Measurements from ENCODE around the gene SLC25A43. TPM values are rescaled to one million over a fixed set of nuclear protein-coding genes. Genes with fewer than 3 reads are reported as not detected.
"Not testable (repeated sequence)": the region's sequence is repeated elsewhere in the genome, so short reads cannot be mapped to it uniquely, and the experiment has no call there.

Gene SLC25A43
- polyA plus RNA-seq, 1 donor from 2014 or later, result 12.5 TPM

DNA sequence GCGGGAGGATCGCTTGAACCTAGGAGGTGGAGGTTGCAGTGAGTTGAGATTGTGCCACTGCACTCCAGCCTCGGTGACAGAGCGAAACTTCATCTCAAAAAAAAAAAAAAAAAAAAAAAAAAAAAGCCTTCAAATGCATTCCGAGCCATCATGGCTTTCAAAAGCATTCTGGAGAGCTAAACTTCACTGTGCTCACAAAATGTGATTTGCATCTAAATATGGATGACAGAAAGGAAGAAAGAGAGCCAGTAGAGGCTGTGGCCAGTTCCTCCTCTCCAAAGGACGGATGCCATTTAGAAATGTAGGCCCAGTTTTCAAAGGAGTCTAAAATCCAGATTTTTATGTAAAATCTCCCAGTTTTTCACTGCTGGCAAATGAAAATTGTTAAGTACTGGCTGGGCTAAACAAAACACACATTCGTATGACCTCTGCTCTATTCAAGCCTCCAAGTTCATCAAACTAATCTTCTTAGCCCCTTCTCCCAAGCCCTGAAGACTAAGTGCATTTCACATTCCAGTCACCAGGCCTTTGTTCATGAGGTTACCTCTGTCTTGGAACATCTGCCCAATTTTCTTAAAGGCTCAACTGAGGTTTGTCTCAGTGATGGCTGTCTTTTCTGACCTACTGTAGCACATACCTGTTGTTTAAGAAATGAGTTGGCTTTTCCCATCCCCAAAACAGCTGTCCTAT is 22.0 kb downstream of the SLC25A43 start:
- no peaks in the 10 kb centered on the region for H3K36me3 Mint-ChIP-seq
- no peak overlapping the region for H3K4me3 Mint-ChIP-seq
- H3K27ac Mint-ChIP-seq, result peak overlapping the region in 1 of 3 donors; percentile 47
- peaks cover 1% of the 10 kb centered on the region for H3K27me3 Mint-ChIP-seq
- peaks cover 8 to 11% (median 10%) of the 10 kb centered on the region in 3 donors for H3K4me1 Mint-ChIP-seq
- peaks cover 0 to 2% (median 0%) of the 10 kb centered on the region in 3 donors for H3K9me3 Mint-ChIP-seq

DNA sequence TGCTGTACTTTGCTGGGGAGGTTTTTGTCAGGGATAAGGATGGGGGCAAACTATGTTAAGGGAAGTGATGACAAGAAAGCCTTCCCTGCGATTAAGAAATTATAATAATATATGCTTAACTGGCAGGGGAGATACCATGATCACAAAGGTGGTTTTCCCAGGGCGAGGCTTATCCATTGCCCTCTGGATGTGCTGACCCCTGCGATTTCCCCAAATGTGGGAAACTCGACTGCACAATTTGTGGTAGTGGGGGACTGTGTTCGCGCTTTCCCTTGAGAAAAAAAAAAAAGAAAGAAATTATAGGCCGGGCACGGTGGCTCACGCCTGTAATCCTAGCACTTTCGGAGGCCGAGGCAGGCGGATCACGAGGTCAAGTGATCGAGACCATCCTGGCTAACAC is 24.5 kb downstream of the SLC25A43 start:
- Mint-ChIP-seq H3K4me3 (no peak overlapping the region), H3K27me3 (peaks cover 1% of the 10 kb centered on the region), H3K9me3 (peaks cover 0 to 2% (median 0%) of the 10 kb centered on the region in 3 donors), H3K27ac (no peak overlapping the region), H3K4me1 (peaks cover 21 to 24% (median 23%) of the 10 kb centered on the region in 3 donors), H3K36me3 (no peaks in the 10 kb centered on the region)

DNA sequence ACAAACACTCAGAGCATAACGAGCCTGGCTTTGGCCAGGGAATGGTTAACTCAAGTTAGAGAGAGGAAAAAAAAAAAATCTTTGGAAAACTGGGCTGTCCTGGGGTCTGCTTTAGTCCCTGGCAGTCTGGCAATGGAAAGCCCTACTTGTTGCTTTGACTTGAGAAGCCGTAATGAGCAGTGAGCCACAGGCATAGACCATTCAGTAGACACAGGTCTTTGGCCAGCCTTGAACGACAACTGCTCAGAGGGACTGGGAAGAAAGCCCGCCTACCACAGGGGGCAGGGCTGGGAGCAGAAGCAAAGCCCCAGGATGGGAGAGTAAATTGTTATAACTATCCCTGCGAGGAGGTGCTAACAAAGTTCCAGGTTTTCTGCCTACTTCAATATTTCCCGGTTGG is 25.9 kb downstream of the SLC25A43 start:
- Mint-ChIP-seq H3K27me3 (peaks cover 1% of the 10 kb centered on the region), H3K36me3 (no peaks in the 10 kb centered on the region), H3K27ac (peak overlapping the region in 2 of 3 donors; percentile 31 to 68), H3K9me3 (peaks cover 0 to 2% (median 0%) of the 10 kb centered on the region in 3 donors), H3K4me1 (peaks cover 21 to 24% (median 23%) of the 10 kb centered on the region in 3 donors), H3K4me3 (peak overlapping the region in 1 of 4 donors; percentile 66)

DNA sequence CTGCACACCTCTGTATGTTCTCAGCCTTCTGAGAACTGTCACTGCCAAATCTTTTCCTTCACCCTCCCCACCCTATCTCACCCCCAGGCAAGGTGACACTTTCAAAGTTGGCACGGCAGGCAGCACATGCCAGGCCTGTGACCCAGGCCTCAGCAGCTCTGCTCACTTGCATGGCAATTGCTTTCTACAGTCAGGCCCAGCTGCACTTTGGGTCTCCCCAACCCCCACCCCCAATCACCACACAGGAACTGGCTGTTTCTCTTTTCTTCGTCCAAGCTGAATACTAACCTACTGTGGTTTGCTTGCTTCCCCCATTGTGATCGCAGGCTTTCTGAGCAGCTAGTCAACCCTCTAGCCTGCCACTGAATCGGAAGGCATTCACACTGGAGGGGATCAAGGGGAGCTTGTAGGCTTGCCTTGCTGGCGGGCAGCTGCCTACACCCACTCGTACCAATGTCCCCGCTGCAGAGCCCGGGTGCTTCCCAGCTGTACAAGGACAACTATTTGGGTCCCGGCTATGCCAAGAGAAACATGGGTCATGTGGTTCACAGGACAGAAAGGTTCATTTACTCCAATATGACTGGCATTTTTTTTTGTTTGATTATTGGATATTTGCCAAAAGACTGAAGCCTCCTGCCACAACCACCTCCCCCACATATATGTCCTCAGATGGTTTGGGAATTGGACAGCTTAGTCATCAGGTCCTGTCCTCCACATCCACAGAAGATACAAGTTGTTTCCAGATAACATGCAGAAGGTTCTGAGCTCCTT is 28.1 kb downstream of the SLC25A43 start:
- H3K36me3 Mint-ChIP-seq, result no peaks in the 10 kb centered on the region
- peak overlapping the region; percentile 25 to 81 (median 28) for H3K27ac Mint-ChIP-seq
- peaks cover 1% of the 10 kb centered on the region for H3K27me3 Mint-ChIP-seq
- H3K4me3 Mint-ChIP-seq, result peak overlapping the region in 2 of 4 donors; percentile 10 to 68
- H3K9me3 Mint-ChIP-seq, result peaks cover 0 to under 1% (median 0%) of the 10 kb centered on the region in 3 donors
- H3K4me1 Mint-ChIP-seq, result peaks cover 21 to 24% (median 23%) of the 10 kb centered on the region in 3 donors

DNA sequence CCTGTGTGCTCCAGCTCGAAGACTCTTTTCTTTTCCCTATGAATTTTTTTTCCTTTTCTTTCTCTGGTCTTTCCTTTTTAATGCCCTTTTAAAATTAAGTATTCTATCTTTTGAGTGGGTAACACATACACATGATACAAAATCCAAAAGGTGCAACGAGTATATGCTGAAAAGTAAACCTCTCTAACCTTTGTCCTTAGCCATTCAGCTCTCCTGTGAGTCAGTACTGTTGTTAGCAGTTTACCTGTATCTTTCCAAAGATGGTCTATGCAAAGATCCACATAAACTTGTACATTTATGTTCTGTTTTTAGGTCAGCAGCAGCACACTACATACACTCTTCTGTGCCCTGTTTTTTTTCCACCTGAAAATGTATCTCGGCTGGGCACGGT is 28.7 kb downstream of the SLC25A43 start:
- Mint-ChIP-seq H3K9me3 (no peaks in the 10 kb centered on the region), H3K27ac (peak overlapping the region in 1 of 3 donors; percentile 25), H3K4me1 (peaks cover 21 to 24% (median 23%) of the 10 kb centered on the region in 3 donors), H3K27me3 (peaks cover 1% of the 10 kb centered on the region), H3K4me3 (no peak overlapping the region), H3K36me3 (no peaks in the 10 kb centered on the region)

DNA sequence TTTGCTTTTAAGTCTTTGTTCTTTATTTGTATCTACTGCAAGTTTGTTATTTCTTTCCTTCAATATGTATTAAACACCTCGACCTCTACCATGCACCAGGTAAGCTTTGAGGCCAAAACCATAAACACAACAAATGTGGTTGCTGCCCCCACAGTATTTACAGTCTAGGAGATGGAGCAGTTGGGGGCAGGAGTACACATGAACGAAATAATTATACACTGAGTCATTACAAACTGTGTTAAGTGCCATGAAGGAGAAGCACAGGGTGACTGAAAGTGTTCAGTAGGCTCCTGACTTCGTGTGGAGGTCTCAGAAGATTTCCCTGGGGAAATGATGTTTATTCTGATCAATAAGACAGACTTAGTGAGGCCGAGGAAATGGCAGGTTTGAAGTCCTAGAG is 30.3 kb downstream of the SLC25A43 start:
- Mint-ChIP-seq H3K36me3 (peaks cover 3% of the 10 kb centered on the region), H3K27ac (no peak overlapping the region), H3K4me1 (peaks cover 21 to 24% (median 23%) of the 10 kb centered on the region in 3 donors), H3K27me3 (peaks cover 1% of the 10 kb centered on the region), H3K9me3 (no peaks in the 10 kb centered on the region), H3K4me3 (no peak overlapping the region)

DNA sequence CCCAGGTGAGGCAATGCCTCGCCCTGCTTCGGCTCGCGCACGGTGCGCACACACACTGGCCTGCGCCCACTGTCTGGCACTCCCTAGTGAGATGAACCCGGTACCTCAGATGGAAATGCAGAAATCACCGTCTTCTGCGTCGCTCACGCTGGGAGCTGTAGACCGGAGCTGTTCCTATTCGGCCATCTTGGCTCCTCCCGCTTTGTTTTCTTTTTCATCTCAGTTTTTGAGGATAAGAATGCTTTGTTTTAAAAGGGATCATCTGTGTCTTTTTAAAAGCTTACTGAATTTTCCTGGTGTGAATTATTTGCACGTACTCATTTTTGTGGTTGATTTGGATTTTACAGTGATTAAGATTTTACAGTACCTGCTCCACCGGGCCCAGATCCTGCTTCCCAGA is 42.2 kb downstream of the SLC25A43 start:
- H3K9me3 Mint-ChIP-seq, H3K36me3 Mint-ChIP-seq, H3K4me1 Mint-ChIP-seq, H3K27me3 Mint-ChIP-seq, H3K27ac Mint-ChIP-seq: not testable (repeated sequence)
- H3K4me3 Mint-ChIP-seq, result peak overlapping the region in 1 of 4 donors; percentile 7

DNA sequence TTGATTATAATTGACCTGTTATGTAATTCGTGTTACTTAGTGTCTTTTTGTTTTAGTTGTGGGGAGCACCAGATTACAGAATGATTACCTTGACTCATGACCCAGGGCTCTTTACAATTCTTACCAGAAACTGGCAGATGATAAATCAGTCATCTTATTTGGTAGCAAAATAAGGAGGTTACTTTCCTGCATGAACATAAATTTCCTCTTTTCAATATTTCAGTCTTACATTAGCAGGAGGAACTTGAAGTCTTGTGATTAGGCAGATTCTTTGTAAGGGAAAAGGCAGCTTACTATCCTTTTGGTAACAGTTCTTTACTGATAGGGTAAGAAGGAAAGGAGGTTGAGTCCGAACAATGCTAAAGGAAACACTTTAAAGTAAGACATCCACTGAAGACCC is 43.1 kb downstream of the SLC25A43 start:
- peak overlapping the region in 1 of 4 donors; percentile 24 for H3K4me3 Mint-ChIP-seq
- no peaks in the 10 kb centered on the region for H3K27me3 Mint-ChIP-seq
- H3K9me3 Mint-ChIP-seq, result no peaks in the 10 kb centered on the region
- no peak overlapping the region for H3K27ac Mint-ChIP-seq
- H3K36me3 Mint-ChIP-seq, result peaks cover 1% of the 10 kb centered on the region
- H3K4me1 Mint-ChIP-seq, result peaks cover 0 to 2% (median 2%) of the 10 kb centered on the region in 3 donors

DNA sequence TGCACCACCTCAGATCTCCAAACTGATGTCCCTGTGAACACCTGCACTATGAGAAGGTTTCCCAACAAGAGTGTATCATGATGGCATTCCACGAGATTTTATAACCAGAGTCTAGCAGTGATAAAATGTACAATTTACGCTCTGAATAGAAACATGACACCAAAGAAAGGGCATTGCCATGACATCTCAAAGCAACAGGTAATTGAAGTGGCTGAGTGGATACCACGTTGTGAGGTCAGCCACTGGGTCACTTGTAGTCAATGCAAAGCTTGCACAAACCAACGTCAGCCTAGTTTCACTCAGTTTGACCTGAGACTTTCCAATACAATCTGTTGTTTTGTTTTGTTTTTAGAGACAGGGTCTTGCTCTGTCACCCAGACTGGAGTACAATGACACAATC is 54.1 kb downstream of the SLC25A43 start:
- Mint-ChIP-seq H3K36me3 (peaks cover 6% of the 10 kb centered on the region), H3K4me3 (no peak overlapping the region), H3K9me3 (peaks cover 0 to 4% (median 1%) of the 10 kb centered on the region in 3 donors), H3K4me1 (peaks cover 0 to 4% (median 0%) of the 10 kb centered on the region in 3 donors), H3K27me3 (no peaks in the 10 kb centered on the region), H3K27ac (no peak overlapping the region)

DNA sequence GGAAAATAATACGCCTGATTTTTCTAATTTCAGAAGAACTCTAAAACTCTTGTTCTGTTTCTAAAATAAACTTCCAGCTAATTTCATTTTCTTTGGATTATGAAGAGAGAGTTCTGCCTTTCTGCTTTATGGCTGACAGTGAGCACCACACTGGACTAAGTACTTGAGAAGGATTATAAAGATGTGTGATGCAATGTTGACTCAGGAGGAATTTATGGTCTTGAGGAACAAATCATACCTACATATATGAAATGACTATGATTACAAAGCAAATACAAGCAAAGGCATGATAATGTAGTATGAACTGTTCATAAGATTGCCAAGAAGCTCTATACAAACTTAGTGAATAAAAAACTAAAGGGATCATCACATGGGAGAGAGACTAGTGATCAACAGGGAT is 56.1 kb downstream of the SLC25A43 start:
- no peak overlapping the region for H3K4me3 Mint-ChIP-seq
- peaks cover 0 to 4% (median 1%) of the 10 kb centered on the region in 3 donors for H3K9me3 Mint-ChIP-seq
- H3K4me1 Mint-ChIP-seq, result peaks cover 0 to 4% (median 0%) of the 10 kb centered on the region in 3 donors
- H3K36me3 Mint-ChIP-seq, result peaks cover 6% of the 10 kb centered on the region
- H3K27me3 Mint-ChIP-seq, result no peaks in the 10 kb centered on the region
- H3K27ac Mint-ChIP-seq, result no peak overlapping the region

DNA sequence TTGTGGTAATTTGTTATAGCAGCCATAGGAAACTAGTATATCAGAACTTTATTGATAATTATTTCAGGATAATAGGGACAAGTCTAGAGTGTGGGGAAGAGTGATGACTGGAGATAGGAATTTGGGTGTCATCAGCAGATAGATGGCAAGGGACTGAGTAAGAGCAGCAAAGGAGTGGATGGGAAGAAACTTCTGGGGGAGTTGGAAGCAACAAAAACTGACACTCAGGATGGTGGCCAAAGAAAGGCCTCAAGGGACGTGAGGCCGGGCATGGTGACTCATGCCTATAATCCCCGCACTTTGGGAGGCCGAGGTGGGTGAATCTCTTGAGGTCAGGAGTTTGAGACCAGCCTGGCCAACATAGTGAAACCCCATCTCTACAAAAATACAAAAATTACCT is 60.0 kb downstream of the SLC25A43 start:
- peaks cover 0 to 2% (median 1%) of the 10 kb centered on the region in 3 donors for H3K9me3 Mint-ChIP-seq
- peaks cover 5% of the 10 kb centered on the region for H3K36me3 Mint-ChIP-seq
- H3K27ac Mint-ChIP-seq, result no peak overlapping the region
- H3K4me3 Mint-ChIP-seq, result no peak overlapping the region
- H3K4me1 Mint-ChIP-seq, result no peaks in the 10 kb centered on the region
- no peaks in the 10 kb centered on the region for H3K27me3 Mint-ChIP-seq

DNA sequence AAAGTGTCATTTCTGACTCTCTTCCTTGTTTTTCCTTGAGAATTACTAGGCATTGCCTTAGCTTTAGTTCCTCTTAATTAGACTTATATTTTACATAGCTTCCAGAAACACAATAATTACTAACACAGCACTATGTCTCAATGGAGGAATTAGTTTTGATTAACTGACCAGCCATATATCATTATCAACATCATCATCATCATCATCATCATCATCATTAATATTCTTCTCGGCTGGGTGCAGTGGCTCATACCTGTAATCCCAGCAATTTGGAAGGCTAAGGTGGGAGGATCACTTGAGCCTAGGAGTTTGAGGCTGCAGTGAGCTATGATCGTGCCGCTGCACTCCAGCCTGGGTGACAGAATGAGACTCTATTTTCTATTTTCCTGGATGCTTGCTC is 66.4 kb downstream of the SLC25A43 start:
- Mint-ChIP-seq H3K9me3 (no peaks in the 10 kb centered on the region), H3K27me3 (no peaks in the 10 kb centered on the region), H3K36me3 (no peaks in the 10 kb centered on the region), H3K4me1 (peaks cover 6 to 10% (median 6%) of the 10 kb centered on the region in 3 donors), H3K4me3 (no peak overlapping the region), H3K27ac (peak overlapping the region in 1 of 3 donors; percentile 37)

DNA sequence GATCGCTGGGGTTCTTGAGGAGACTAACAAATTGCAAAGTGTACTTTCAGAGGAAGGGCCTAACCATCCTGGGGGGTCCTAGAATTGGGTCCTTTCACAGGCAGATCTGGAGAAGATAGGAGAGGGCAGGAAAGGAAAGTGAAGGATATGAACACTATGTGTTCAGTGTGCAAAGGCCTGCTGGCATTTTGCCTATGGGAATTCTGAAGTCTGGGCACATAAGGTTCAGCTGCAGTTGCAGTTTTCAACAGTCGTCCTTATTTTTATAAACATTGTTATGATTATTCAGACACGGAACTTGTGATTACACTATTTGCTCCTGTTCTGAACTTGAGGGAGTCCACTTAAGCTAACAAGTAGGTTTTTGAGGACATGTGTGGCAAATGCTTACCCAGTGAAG is 67.8 kb downstream of the SLC25A43 start:
- Mint-ChIP-seq H3K4me1 (peaks cover 6 to 10% (median 6%) of the 10 kb centered on the region in 3 donors), H3K36me3 (no peaks in the 10 kb centered on the region), H3K27ac (peak overlapping the region in 1 of 3 donors; percentile 1), H3K27me3 (no peaks in the 10 kb centered on the region), H3K9me3 (no peaks in the 10 kb centered on the region), H3K4me3 (peak overlapping the region in 2 of 4 donors; percentile 51 to 99)

DNA sequence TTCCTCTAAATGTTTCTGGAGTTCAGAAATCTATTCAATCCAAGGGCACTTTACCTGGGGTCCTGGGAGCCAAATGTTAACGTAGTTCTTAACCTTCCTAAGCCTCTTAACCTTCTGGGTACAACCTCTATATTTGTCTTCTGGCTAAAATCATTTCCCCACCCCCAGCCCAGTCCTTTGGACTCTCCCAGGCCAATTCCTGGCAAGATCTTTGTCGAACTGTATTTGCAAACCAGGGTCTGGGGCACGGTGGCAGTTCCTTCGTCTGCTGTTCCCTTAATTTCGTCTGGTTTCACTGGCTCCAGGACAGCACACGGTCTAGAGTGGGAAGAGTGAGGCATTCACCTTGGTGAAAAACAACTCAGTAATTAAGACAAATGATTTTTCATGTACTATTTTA is 68.3 kb downstream of the SLC25A43 start:
- Mint-ChIP-seq H3K27me3 (no peaks in the 10 kb centered on the region), H3K27ac (peak overlapping the region in 1 of 3 donors; percentile 1), H3K36me3 (no peaks in the 10 kb centered on the region), H3K4me3 (peak overlapping the region; percentile 85 to 99 (median 95)), H3K9me3 (no peaks in the 10 kb centered on the region), H3K4me1 (peaks cover 6 to 10% (median 6%) of the 10 kb centered on the region in 3 donors)

DNA sequence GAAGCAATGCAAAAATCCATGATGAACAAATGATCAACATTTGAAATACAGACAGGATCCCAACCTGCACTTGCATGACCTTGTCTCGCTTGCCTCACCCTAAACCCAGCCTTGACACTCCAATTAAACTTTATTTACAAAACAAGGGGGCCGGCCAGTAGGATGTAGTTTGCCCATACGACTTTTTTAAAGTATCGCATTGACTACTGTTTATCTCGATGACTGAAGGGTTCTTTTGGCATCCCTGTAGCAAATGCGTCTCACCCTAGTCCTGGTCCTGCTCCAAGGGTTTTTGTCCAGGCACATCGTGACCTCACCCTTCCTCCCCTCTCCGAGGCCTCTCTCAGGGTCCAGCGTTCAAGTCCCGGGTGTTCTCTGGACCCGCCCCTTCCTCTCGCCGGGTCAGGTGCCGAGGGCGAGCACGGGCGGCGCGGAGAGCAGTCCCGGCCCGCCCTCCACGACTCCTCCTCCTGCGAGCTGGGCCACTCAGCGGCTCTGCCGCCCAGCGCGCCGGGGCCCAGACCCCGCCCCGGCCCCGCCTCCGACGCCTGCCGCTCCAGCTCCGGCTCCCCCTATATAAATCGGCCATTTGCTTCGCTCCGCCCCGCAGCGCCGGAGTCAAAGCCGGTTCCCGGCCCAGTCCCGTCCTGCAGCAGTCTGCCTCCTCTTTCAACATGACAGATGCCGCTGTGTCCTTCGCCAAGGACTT is 68.9 kb downstream of the SLC25A43 start, which contains the start of gene SLC25A5:
Gene SLC25A5 (plus strand): TSS at position 603 of the 709 bp plus-strand sequence. CDS start 72 bp downstream, at position 675.
- Mint-ChIP-seq H3K27me3 (no peaks in the 10 kb centered on the region), H3K4me3 (peak within 1 kb of the TSS; percentile 85 to 99 (median 95)), H3K36me3 (no peaks in the 10 kb centered on the region), H3K4me1 (peaks cover 6 to 10% (median 6%) of the 10 kb centered on the region in 3 donors), H3K9me3 (no peaks in the 10 kb centered on the region), H3K27ac (peak within 1 kb of the TSS; percentile 96 to 97 (median 96))

All from IgD-negative memory B cell (primary cell).